Endodermal cell (in vitro differentiated cells): ENCODE measurements around the gene COQ8A. TPM values are rescaled to one million over a fixed set of nuclear protein-coding genes. Genes with fewer than 3 reads are reported as not detected.

Source experiments
- DNase-seq: peaks from one replicate; pipeline ENCODE4 v3.0.0-alpha.2; 2017
- H3K27ac ChIP-seq: 2 replicates; pipeline ENCODE4 v1.5.1; 2013; ENCODE audit warnings: mild to moderate bottlenecking, low read depth, low read length, moderate library complexity
- H3K27me3 ChIP-seq: 2 replicates; pipeline ENCODE4 v1.6.1; 2013; ENCODE audit warnings: mild to moderate bottlenecking, low read length, moderate library complexity; ENCODE audit not compliant: insufficient read depth, control insufficient read depth, poor library complexity, severe bottlenecking
- H3K36me3 ChIP-seq: 2 replicates; pipeline ENCODE4 v1.7.0; 2013; ENCODE audit warnings: mild to moderate bottlenecking, low read length, moderate library complexity; ENCODE audit not compliant: control insufficient read depth, insufficient read depth
- H3K4me1 ChIP-seq: one replicate; pipeline ENCODE4 v1.7.0; 2013; ENCODE audit warnings: low read length; ENCODE audit not compliant: control insufficient read depth, insufficient read depth
- H3K4me3 ChIP-seq: 2 replicates; pipeline ENCODE4 v1.5.1; 2013; ENCODE audit warnings: mild to moderate bottlenecking, low read length, moderate library complexity
- H3K9ac ChIP-seq: 2 replicates; pipeline ENCODE4 v1.6.1; 2013; ENCODE audit warnings: mild to moderate bottlenecking, low read length, moderate library complexity; ENCODE audit not compliant: poor library complexity, severe bottlenecking; ENCODE audit errors: extremely low read depth
- H3K9me3 ChIP-seq: 2 replicates; pipeline ENCODE4 v1.6.1; 2013; ENCODE audit warnings: mild to moderate bottlenecking, low read length, moderate library complexity; ENCODE audit not compliant: control insufficient read depth
- H3K27ac Mint-ChIP-seq: 2 replicates; pipeline ENCODE4 v1.8.0; 2020; ENCODE audit warnings: mixed read lengths
- H3K27me3 Mint-ChIP-seq: 2 replicates; pipeline ENCODE4 v1.8.0; 2021; ENCODE audit warnings: mild to moderate bottlenecking, mixed read lengths; ENCODE audit not compliant: insufficient read depth
- H3K36me3 Mint-ChIP-seq: 2 replicates; pipeline ENCODE4 v1.8.0; 2020; ENCODE audit warnings: low read depth, mixed read lengths
- H3K4me1 Mint-ChIP-seq: 2 replicates; pipeline ENCODE4 v1.8.0; 2020; ENCODE audit warnings: mixed read lengths
- H3K4me3 Mint-ChIP-seq: 2 replicates; pipeline ENCODE4 v1.8.0; 2020; ENCODE audit warnings: mild to moderate bottlenecking, moderate library complexity, mixed read lengths
- H3K9me3 Mint-ChIP-seq: 2 replicates; pipeline ENCODE4 v1.8.0; 2020; ENCODE audit warnings: mild to moderate bottlenecking, mixed read lengths
- WGBS, 2 experiments: methylation state at CpG; one replicate each; pipeline versions ENCODE4 v1.1.5 to v1.1.7; 2013; ENCODE audit warnings: missing lambda C conversion rate in 2 of 2, mixed read lengths in 1 of 2; ENCODE audit not compliant: insufficient coverage in 1 of 2, insufficient read length in 1 of 2; 5-methylcytosine and 5-hydroxymethylcytosine counted together
- total RNA-seq, 2 donors: library from RNA; stranded (reverse); fragmentation: NEBNext Ultra II Directional in 1 of 2; extraction: Animal tissue kit (Norgen Biotek cat#: 25700) in 1 of 2; gene quantifications; 2 replicates in 1 of 2; 3 replicates in 1 of 2; pipeline ENCODE4 v1.2.1, GENCODE V29; 2021
- TF ChIP-seq, protein P1 (sequence below): fragments of 200-600 bp; sonication (generic); conservative IDR thresholded peaks from 2 replicates; pipeline ENCODE4 v1.5.0; 2021; ENCODE audit warnings: antibody characterized with exemption, mild to moderate bottlenecking

The COQ8A gene
- total RNA-seq, 2 donors from 2014 or later: 6.6 to 14.9 TPM

DNA sequence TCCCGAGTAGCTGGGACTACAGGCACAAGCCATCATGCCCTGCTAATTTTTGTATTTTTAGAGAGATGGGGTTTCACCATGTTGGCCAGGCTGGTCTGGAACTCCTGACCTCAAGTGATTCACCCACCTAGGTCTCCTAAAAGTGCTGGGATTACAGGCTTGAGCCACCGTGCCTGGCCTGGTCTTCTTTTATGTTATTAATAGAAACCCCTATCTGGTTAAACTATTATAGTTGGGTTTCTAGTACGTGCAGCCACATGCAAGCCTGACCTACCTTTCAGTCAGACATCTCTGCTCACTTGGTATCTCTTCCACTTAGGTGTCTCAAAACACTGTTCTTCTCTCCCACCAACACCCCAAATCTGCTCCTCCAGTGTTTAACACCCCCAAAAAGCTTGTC is 35.3 kb upstream of the COQ8A start:
- peaks cover 10% of the 10 kb centered on the region for H3K36me3 ChIP-seq
- DNase-seq: no peak
- peaks cover 2% of the 10 kb centered on the region for H3K4me1 Mint-ChIP-seq
- H3K4me3 Mint-ChIP-seq: no peak overlapping the region
- no peaks in the 10 kb centered on the region for H3K4me1 ChIP-seq
- TF ChIP-seq, protein P1, sequence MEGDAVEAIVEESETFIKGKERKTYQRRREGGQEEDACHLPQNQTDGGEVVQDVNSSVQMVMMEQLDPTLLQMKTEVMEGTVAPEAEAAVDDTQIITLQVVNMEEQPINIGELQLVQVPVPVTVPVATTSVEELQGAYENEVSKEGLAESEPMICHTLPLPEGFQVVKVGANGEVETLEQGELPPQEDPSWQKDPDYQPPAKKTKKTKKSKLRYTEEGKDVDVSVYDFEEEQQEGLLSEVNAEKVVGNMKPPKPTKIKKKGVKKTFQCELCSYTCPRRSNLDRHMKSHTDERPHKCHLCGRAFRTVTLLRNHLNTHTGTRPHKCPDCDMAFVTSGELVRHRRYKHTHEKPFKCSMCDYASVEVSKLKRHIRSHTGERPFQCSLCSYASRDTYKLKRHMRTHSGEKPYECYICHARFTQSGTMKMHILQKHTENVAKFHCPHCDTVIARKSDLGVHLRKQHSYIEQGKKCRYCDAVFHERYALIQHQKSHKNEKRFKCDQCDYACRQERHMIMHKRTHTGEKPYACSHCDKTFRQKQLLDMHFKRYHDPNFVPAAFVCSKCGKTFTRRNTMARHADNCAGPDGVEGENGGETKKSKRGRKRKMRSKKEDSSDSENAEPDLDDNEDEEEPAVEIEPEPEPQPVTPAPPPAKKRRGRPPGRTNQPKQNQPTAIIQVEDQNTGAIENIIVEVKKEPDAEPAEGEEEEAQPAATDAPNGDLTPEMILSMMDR: no peak
- WGBS, 2 experiments: 95 to 100% methylated on average over 1 to 3 of the region's 3 CpGs
- no peaks in the 10 kb centered on the region for H3K9me3 Mint-ChIP-seq
- no peaks in the 10 kb centered on the region for H3K27me3 ChIP-seq
- H3K27ac ChIP-seq: no peak overlapping the region
- H3K9me3 ChIP-seq: no peaks in the 10 kb centered on the region
- no peak overlapping the region for H3K4me3 ChIP-seq
- H3K36me3 Mint-ChIP-seq: peaks cover 19% of the 10 kb centered on the region
- H3K27me3 Mint-ChIP-seq: no peaks in the 10 kb centered on the region
- H3K27ac Mint-ChIP-seq: no peak overlapping the region
- H3K9ac ChIP-seq: no peak overlapping the region

DNA sequence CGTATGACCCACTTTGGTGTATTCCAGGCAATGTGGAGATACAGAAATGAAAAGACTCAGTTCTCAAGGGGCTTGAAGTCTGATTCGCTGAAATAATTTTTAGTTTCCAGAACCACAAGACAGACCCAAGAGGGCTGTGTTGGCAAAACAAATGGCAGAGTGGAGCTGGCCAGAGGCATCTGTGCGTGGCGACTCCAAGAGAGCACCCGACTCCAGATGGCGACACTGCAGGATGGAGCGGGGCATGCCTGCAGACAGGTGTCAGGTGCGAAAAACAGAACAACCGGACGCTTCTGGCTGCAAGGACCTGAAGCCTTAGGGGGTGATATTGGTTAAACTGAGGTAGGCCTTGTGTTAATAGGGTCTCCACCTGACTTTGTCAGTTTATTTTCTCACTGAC is 31.7 kb upstream of the COQ8A start:
- Mint-ChIP-seq H3K4me1 (peaks cover 2% of the 10 kb centered on the region), H3K27ac (no peak overlapping the region), H3K4me3 (no peak overlapping the region), H3K36me3 (peaks cover 3% of the 10 kb centered on the region), H3K9me3 (no peaks in the 10 kb centered on the region), H3K27me3 (no peaks in the 10 kb centered on the region)
- no peak overlapping the region for H3K9ac ChIP-seq
- 95 to 97% methylated on average over 10 of the region's 10 CpGs for WGBS, 2 experiments
- no peaks in the 10 kb centered on the region for H3K4me1 ChIP-seq
- H3K27ac ChIP-seq: no peak overlapping the region
- H3K9me3 ChIP-seq: no peaks in the 10 kb centered on the region
- TF ChIP-seq, protein P1: no peak
- no peak for DNase-seq
- H3K27me3 ChIP-seq: no peaks in the 10 kb centered on the region
- H3K36me3 ChIP-seq: peaks cover under 1% of the 10 kb centered on the region
- H3K4me3 ChIP-seq: no peak overlapping the region

DNA sequence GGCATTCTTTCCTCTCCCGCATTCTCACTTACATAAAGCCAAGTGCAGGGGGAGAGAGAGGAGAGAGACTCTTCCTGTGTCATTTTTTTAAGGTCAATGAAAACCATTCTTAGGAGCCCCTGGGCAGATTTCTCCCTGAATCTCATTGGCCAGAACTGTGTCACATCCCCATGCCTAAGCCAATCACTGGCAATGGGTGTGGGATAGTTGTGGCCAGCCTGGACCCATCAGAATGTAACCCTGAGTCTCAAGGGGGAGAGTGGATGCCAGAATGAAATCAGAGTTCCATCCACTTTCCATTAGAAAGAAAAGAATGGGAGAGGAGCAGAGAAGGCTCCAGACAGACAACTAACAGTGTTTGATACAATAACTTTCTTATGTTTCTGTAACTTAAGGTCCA is 31.2 kb upstream of the COQ8A start:
- Histone ChIP-seq H3K4me1 (no peaks in the 10 kb centered on the region), H3K27me3 (no peaks in the 10 kb centered on the region), H3K9me3 (no peaks in the 10 kb centered on the region), H3K36me3 (no peaks in the 10 kb centered on the region), H3K4me3 (no peak overlapping the region), H3K27ac (no peak overlapping the region), H3K9ac (no peak overlapping the region)
- Mint-ChIP-seq H3K36me3 (peaks cover 3% of the 10 kb centered on the region), H3K27me3 (no peaks in the 10 kb centered on the region), H3K27ac (no peak overlapping the region), H3K4me1 (peaks cover 2% of the 10 kb centered on the region), H3K9me3 (no peaks in the 10 kb centered on the region), H3K4me3 (no peak overlapping the region)
- DNase-seq: no peak
- TF ChIP-seq, protein P1: no peak
- WGBS, 2 experiments: no CpG with 5 or more reads among the region's 1 CpG
